ENCODE measurements around the gene SERPINB4.
"Not testable (repeated sequence)": the region's sequence is repeated elsewhere in the genome, so short reads cannot be mapped to it uniquely, and the experiment has no call there.

The SERPINB4 gene

GRCh38 chr18:63644142-63644541, at the start of gene SERPINB4:
TSS of gene SERPINB4 (minus strand) at chr18:63644256. CDS start at chr18:63643577, 679 bp downstream.
- DNase-seq: not testable (repeated sequence)

DNA sequence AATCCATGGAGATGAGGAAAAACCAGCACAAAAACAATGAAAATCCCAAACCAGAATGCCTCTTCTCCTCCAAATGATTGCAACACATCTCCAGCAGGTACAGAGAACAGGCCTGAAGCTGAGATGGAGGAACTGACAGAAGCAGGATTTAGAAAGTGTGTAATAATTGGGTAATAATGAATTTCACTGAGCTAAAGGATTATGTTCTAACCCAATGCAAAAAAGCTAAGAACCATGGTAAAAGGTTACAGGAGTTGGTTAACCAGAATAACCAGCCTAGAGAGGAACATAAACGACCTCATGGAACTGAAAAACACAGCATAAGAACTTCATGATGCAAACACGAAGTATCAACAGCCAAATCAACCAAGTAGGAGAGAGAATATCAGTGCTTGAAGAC, 45.0 kb upstream of the SERPINB4 start:
- no peak for DNase-seq

- no peak for DNase-seq
Measured at GRCh38 chr18:63686871-63687270, 42.8 kb upstream of the SERPINB4 start.

- DNase-seq: no peak
Measured at GRCh38 chr18:63684718-63685117, 40.7 kb upstream of the SERPINB4 start.

DNA sequence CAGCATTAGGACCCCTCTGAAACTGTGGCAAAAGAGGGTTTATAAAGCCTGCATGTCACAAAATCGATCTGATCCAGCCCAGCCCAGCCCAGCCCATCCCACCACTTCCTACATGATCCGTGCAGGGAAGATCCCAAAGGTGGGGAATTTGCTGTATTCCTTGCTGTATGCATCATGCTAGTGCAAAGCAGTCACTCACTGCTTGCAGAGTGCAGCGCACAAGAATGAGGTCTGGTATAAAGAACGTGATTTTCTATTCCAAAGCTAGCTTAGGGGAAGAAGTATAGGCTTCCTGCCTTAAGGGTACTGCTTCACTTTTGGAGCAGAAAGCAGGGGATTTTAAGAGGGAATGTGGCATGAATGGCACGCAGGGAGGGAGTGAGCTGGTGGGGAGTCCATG, 39.8 kb upstream of the SERPINB4 start:
- DNase-seq: no peak

DNA sequence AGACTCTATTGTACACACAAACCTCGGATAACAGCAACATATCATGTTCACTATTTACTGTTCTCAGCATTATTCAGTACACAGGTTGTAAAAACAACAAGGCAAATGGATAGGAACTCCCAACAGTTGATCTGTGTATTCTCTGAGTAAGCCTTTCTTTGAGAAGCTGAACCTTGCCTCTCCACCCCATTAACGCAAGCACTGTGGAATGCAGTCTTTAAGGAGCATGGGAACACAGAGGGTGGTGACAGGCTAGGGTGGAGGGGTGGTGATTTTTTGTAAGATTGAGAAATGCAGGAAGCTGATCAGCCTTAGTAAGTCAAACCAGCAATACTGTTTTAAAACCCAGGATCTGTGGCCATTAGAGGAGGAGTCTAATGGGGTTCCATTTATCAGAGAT, 39.1 kb upstream of the SERPINB4 start:
- no peak for DNase-seq

- DNase-seq: peak; percentile 36
Measured at GRCh38 chr18:63681449-63682340, 37.6 kb upstream of the SERPINB4 start.

- DNase-seq: no peak
Measured at GRCh38 chr18:63679820-63680606, 36.0 kb upstream of the SERPINB4 start.

DNA sequence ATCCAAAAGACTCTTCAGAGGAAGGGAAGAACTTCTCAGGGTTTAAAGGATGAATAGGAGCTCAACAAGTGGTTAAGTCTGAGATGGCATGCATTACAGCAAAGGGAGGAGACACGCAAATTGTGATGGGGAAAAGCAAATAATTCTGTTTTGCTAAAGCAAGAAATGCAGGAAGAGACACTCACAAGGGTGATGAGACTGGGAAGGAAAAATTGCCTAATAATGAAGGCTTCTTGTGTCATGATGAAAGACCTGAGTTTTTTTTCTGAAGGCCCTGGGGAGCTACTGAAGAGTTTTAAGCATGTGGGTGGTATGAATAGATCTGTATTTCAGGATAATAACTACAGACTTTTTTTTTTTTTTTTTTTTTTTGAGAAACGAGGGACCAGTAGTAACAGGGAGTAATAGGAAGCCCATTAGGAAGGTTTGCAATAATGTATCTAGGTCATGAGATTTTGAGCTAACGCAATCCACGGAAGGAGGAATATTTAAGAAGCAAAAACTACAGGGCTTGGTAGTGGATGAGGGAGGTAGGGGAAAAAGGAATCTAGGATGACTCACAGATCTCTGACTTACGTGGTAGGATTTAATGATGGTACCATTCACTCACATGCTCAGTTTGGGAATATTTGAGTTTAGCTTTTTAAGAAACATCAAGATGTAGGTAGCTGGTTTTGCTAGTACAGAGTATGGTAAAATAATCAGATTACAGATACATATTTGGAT, 33.6 kb upstream of the SERPINB4 start:
- DNase-seq: no peak

GRCh38 chr18:63676526-63677323, 32.7 kb upstream of the SERPINB4 start:
- DNase-seq: no peak

- DNase-seq: no peak
Measured at GRCh38 chr18:63664571-63664970, 20.5 kb upstream of the SERPINB4 start.

DNA sequence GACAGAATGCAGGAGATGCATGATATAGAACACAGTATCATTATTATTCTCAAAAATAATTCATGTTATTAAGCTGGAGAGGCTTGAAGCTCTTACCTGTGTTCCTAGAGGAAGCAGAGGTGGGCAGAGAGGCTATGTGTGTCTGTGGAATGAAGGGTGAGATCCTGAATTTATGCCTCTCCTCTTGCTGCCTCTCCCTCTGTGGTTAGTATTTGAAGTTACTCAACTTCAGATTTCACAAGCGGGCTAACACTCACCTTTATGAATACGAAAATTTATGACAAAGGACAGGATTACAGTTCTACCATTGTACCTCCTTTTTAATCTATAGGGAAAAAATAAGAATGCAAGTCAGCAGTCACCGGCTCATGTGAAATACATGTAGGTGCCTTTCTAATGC, 17.7 kb upstream of the SERPINB4 start, which contains the start of gene SERPINB3:
Gene SERPINB3, minus strand, starts transcription at position 144 of the 400 bp plus-strand sequence. CDS start 677 bp downstream, outside the sequence.
- DNase-seq: not testable (repeated sequence)

DNA sequence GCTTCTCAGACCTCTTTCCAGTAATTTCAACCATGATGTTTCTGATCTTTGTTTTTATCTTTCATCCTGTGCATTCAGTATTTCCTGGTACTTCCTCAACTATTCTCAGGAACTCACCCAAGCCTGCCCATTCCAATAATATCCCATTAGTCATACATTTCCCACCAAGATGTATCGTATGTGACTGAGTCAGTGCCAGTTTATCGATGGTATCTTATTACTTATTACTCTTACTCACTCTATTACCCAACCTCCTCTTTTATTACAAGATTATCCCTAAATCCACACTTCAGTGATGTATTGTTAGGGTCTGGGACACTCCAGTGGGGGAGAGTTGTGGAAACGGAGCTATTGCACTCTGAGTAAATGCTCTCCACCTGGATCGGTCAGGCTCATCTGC, 14.9 kb upstream of the SERPINB4 start:
- DNase-seq: not testable (repeated sequence)

DNA sequence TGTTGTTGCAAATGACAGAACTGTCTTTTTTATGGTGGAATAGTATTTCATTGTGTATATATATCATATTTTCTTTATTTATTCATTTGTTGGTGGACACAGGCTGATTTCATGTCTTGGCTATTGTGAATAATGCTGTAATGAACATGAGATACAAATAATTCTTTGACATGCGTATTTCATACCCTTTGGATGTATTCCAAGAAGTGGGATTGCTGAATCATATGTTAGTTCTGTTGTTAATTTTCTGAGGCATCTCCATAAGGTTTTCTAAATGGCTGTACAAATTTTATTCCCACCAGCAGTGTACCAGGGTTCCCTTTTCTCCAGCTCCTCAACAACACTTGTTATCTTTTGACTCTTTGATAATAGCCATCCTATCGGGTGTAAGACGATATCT, 6.2 kb upstream of the SERPINB4 start:
- DNase-seq: not testable (repeated sequence)

DNA sequence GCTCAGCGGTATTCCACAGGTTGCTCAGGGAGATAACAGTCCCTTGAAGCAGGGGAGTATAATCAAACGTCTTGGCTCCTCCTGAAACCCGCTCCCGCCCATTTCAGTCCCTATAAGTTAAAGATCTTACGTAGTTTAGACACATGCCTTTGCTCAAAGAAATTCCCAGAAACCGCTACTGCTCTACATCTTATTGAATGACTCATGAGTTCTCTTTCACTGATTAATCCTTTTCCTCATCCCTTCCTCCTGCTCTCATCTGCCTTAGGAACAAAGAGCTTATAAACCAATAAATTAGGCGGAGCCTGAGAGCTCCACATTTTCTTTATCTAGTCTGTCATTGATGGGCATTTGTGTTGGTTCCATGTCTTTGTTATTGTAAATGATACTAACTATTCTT, 4.2 kb upstream of the SERPINB4 start:
- no peak for DNase-seq

- DNase-seq: no peak
Measured at GRCh38 chr18:63646936-63647335, 2.9 kb upstream of the SERPINB4 start.

DNA sequence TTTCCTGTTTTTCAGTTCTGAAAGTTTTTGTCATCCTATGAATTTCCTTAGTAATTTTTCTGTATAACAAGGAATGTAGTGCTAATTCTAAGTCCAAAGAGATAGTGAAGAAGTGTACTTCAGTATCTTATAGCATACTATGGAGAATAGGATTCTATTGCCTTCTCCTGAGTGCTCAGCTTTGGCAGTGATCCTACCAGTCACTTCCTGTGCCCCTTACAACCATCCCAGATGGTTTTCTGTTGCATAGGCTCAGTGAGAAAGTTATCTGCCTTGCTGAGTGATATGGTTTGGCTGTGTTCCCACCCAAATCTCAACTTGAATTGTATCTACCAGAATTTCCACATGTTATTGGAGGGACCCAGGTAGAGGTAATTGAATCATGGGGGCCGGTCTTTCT, 638 bp upstream of the SERPINB4 start:
- DNase-seq: not testable (repeated sequence)

GRCh38 chr18:63642668-63643356, 1.2 kb downstream of the SERPINB4 start:
- DNase-seq: not testable (repeated sequence)

GRCh38 chr18:63641157-63641680, 2.8 kb downstream of the SERPINB4 start:
- DNase-seq: peak; percentile 60

- no peak for DNase-seq
Measured at GRCh38 chr18:63637703-63638102, 6.4 kb downstream of the SERPINB4 start.

GRCh38 chr18:63627819-63628218, 16.2 kb downstream of the SERPINB4 start:
- no peak for DNase-seq
